GM21529 (cell line): Measurements from ENCODE around the gene WAPL.

Source experiments
- ATAC-seq: cut with Tn5 transposase; IDR thresholded peaks from one replicate; pipeline ENCODE4 v1.9.1; 2021; ENCODE audit not compliant: unreplicated experiment

Gene WAPL

GRCh38 chr10:86472061-86472460, 49.5 kb downstream of the WAPL start:
- ATAC-seq = no peak

GRCh38 chr10:86461963-86462804, 59.4 kb downstream of the WAPL start:
- ATAC-seq = no peak

- ATAC-seq = no peak
These were observed 70.0 kb downstream of the WAPL start for GRCh38 chr10:86451604-86451960.

- ATAC-seq = no peak
These were observed 70.6 kb downstream of the WAPL start for GRCh38 chr10:86450806-86451603.

- no peak for ATAC-seq
These were observed 71.5 kb downstream of the WAPL start for GRCh38 chr10:86449926-86450558.

GRCh38 chr10:86447432-86447831, 74.2 kb downstream of the WAPL start:
- ATAC-seq = no peak

- no peak for ATAC-seq
These were observed 74.6 kb downstream of the WAPL start for GRCh38 chr10:86446987-86447386.

- no peak for ATAC-seq
These were observed 75.2 kb downstream of the WAPL start for GRCh38 chr10:86446440-86446839.

- no peak for ATAC-seq
These were observed 77.7 kb downstream of the WAPL start for GRCh38 chr10:86443936-86444335.

- ATAC-seq = no peak
These were observed 78.5 kb downstream of the WAPL start for GRCh38 chr10:86443069-86443468.

GRCh38 chr10:86440874-86441843, 80.4 kb downstream of the WAPL start:
- no peak for ATAC-seq

GRCh38 chr10:86439544-86439943, 82.0 kb downstream of the WAPL start:
- no peak for ATAC-seq

- ATAC-seq = no peak
These were observed 83.4 kb downstream of the WAPL start for GRCh38 chr10:86438091-86438749.

GRCh38 chr10:86437447-86437846, 84.1 kb downstream of the WAPL start:
- no peak for ATAC-seq

GRCh38 chr10:86436963-86437362, 84.6 kb downstream of the WAPL start:
- no peak for ATAC-seq

- no peak for ATAC-seq
These were observed 86.9 kb downstream of the WAPL start for GRCh38 chr10:86434656-86435055.

GRCh38 chr10:86423739-86424138, 97.9 kb downstream of the WAPL start:
- no peak for ATAC-seq

- ATAC-seq = no peak
These were observed 102.5 kb downstream of the WAPL start for GRCh38 chr10:86419101-86419500.

- ATAC-seq = no peak
These were observed 106.0 kb downstream of the WAPL start for GRCh38 chr10:86415583-86415982.

- no peak for ATAC-seq
These were observed 106.5 kb downstream of the WAPL start for GRCh38 chr10:86415116-86415515.
